PC-3 (cell line): ENCODE measurements around the gene NRG4.

Source experiments
- CTCF ChIP-seq: fragments of 300-600 bp; sonication (generic); conservative IDR thresholded peaks from 2 replicates; pipeline ENCODE4 v1.5.1; 2017; ENCODE audit warnings: antibody characterized with exemption, low read depth, mild to moderate bottlenecking, low read length
- EZH2 ChIP-seq: fragments of 300-600 bp; sonication (generic); IDR thresholded peaks from one replicate; pipeline ENCODE4 v1.6.1; 2017; ENCODE audit warnings: antibody characterized with exemption, mild to moderate bottlenecking, low read length; ENCODE audit not compliant: unreplicated experiment
- EZH2phosphoT487 ChIP-seq: fragments of 300-600 bp; sonication (generic); IDR thresholded peaks from 2 replicates; pipeline ENCODE4 v1.6.1; 2018; ENCODE audit warnings: mild to moderate bottlenecking, antibody characterized with exemption, low read length, borderline replicate concordance

- peak; percentile 39 for TF ChIP-seq CTCF
- no peak for TF ChIP-seq EZH2
- no peak for TF ChIP-seq EZH2phosphoT487
Observed at GRCh38 chr15:75928680-75929608, 83.3 kb downstream of the NRG4 start.
